ACC112 (cell line): Measurements from ENCODE around the gene USP32.

ENCODE experiments used
- H2AFZ ChIP-seq: fragments of 200-600 bp; sonication (generic); one replicate; pipeline ENCODE4 v1.6.0; 2017; ENCODE audit warnings: antibody characterized with exemption, low read length; ENCODE audit not compliant: unreplicated experiment
- H3K27ac ChIP-seq: fragments of 200-600 bp; sonication (generic); 2 replicates; pipeline ENCODE4 v1.5.1; 2014; ENCODE audit warnings: low read depth, mild to moderate bottlenecking, antibody characterized with exemption, low read length, moderate library complexity
- H3K27me3 ChIP-seq: fragments of 200-600 bp; sonication (generic); 2 replicates; pipeline ENCODE4 v1.6.1; 2014; ENCODE audit warnings: mild to moderate bottlenecking, antibody characterized with exemption, low read length, moderate library complexity, mixed read lengths; ENCODE audit not compliant: insufficient read depth
- H3K36me3 ChIP-seq: fragments of 200-600 bp; sonication (generic); 2 replicates; pipeline ENCODE4 v1.6.1; 2016; ENCODE audit warnings: mild to moderate bottlenecking, antibody characterized with exemption, low read length, moderate library complexity, mixed read lengths; ENCODE audit not compliant: insufficient read depth
- H3K4me1 ChIP-seq: fragments of 200-600 bp; sonication (generic); one replicate; pipeline ENCODE4 v1.6.1; 2016; ENCODE audit warnings: low read length, mixed read lengths; ENCODE audit not compliant: insufficient read depth, unreplicated experiment, control insufficient read depth
- H3K4me3 ChIP-seq: fragments of 200-600 bp; sonication (generic); 2 replicates; pipeline ENCODE4 v1.5.1; 2014; ENCODE audit warnings: mild to moderate bottlenecking, low read depth, low read length
- H3K79me2 ChIP-seq: fragments of 200-600 bp; sonication (generic); one replicate; pipeline ENCODE4 v1.6.0; 2016; ENCODE audit warnings: low read length; ENCODE audit not compliant: control insufficient read depth, unreplicated experiment, insufficient read depth

Gene USP32

GRCh38 chr17:60145006-60145935 is 246.7 kb downstream of the USP32 start:
- no peaks in the 10 kb centered on the region for H3K79me2 ChIP-seq
- H2AFZ ChIP-seq = no peak overlapping the region
- H3K36me3 ChIP-seq = no peaks in the 10 kb centered on the region
- H3K27ac ChIP-seq = no peak overlapping the region
- H3K4me3 ChIP-seq = no peak overlapping the region
- peaks cover 52% of the 10 kb centered on the region for H3K27me3 ChIP-seq
- peaks cover 7% of the 10 kb centered on the region for H3K4me1 ChIP-seq

- Histone ChIP-seq H3K27me3 (peaks cover 55% of the 10 kb centered on the region), H3K79me2 (no peaks in the 10 kb centered on the region), H3K4me3 (peak overlapping the region; percentile 68), H2AFZ (peak overlapping the region; percentile 57), H3K27ac (no peak overlapping the region), H3K4me1 (peaks cover 7% of the 10 kb centered on the region), H3K36me3 (no peaks in the 10 kb centered on the region)
Measured at GRCh38 chr17:60142872-60143499, 248.9 kb downstream of the USP32 start.

- no peaks in the 10 kb centered on the region for H3K36me3 ChIP-seq
- no peak overlapping the region for H2AFZ ChIP-seq
- no peak overlapping the region; the same call in 1 of the 2 replicates for H3K4me3 ChIP-seq
- peaks cover 56% of the 10 kb centered on the region for H3K27me3 ChIP-seq
- H3K4me1 ChIP-seq = peaks cover 7% of the 10 kb centered on the region
- H3K79me2 ChIP-seq = no peaks in the 10 kb centered on the region
- H3K27ac ChIP-seq = no peak overlapping the region
Measured at GRCh38 chr17:60141111-60142018, 250.6 kb downstream of the USP32 start.

GRCh38 chr17:60139438-60140285 is 252.3 kb downstream of the USP32 start:
- Histone ChIP-seq H2AFZ (no peak overlapping the region), H3K79me2 (peaks cover 3% of the 10 kb centered on the region), H3K36me3 (no peaks in the 10 kb centered on the region), H3K27ac (no peak overlapping the region), H3K4me1 (peaks cover 7% of the 10 kb centered on the region), H3K4me3 (peak overlapping the region; percentile 41; the same call in 1 of the 2 replicates), H3K27me3 (peaks cover 41% of the 10 kb centered on the region)

- peaks cover 11% of the 10 kb centered on the region for H3K4me1 ChIP-seq
Measured at GRCh38 chr17:60138769-60139437, 253.0 kb downstream of the USP32 start.

GRCh38 chr17:60137731-60138130 is 254.2 kb downstream of the USP32 start:
- Histone ChIP-seq H3K4me1 (peaks cover 10% of the 10 kb centered on the region), H3K4me3 (no peak overlapping the region), H3K27me3 (peaks cover 41% of the 10 kb centered on the region)

More at GRCh38 chr17:60138769-60139437, 253.0 kb downstream of the USP32 start:
- peaks cover 41% of the 10 kb centered on the region for H3K27me3 ChIP-seq
- H2AFZ ChIP-seq = no peak overlapping the region
- H3K4me3 ChIP-seq = no peak overlapping the region
- peaks cover 11% of the 10 kb centered on the region for H3K79me2 ChIP-seq
- H3K27ac ChIP-seq = no peak overlapping the region
- no peaks in the 10 kb centered on the region for H3K36me3 ChIP-seq

GRCh38 chr17:60135951-60136666 is 255.8 kb downstream of the USP32 start:
- Histone ChIP-seq H2AFZ (peak overlapping the region; percentile 29), H3K79me2 (peaks cover 15% of the 10 kb centered on the region), H3K36me3 (no peaks in the 10 kb centered on the region), H3K4me1 (peaks cover 5% of the 10 kb centered on the region), H3K27me3 (peaks cover 34% of the 10 kb centered on the region), H3K27ac (no peak overlapping the region), H3K4me3 (peak overlapping the region; percentile 96)

More at GRCh38 chr17:60137731-60138130, 254.2 kb downstream of the USP32 start:
- H3K27ac ChIP-seq = no peak overlapping the region
- H2AFZ ChIP-seq = no peak overlapping the region
- H3K36me3 ChIP-seq = no peaks in the 10 kb centered on the region
- peaks cover 15% of the 10 kb centered on the region for H3K79me2 ChIP-seq

GRCh38 chr17:60135151-60135950 is 256.6 kb downstream of the USP32 start:
- H3K27ac ChIP-seq = peak overlapping the region; percentile 62

More at GRCh38 chr17:60135151-60135950, 256.6 kb downstream of the USP32 start:
- Histone ChIP-seq H3K4me3 (peak overlapping the region; percentile 96), H2AFZ (peak overlapping the region; percentile 92), H3K4me1 (peaks cover 5% of the 10 kb centered on the region), H3K36me3 (no peaks in the 10 kb centered on the region), H3K79me2 (peaks cover 15% of the 10 kb centered on the region), H3K27me3 (peaks cover 27% of the 10 kb centered on the region)
